Activated CD8-positive, alpha-beta T cell treated with anti-CD3 and anti-CD28 coated beads, Interleukin-2, amount 10 ng/mL, durations not matched to agents 7 days and 5 days (primary cell): Measurements from ENCODE around the gene TEAD3. TPM values are rescaled to one million over a fixed set of nuclear protein-coding genes. Genes with fewer than 3 reads are reported as not detected.
A peak's percentile ranks its signal among the peaks of the same experiment; 100 is the strongest.

Experiments used
- ATAC-seq: fragments of 150-1000 bp; cut with Tn5 transposase; one replicate; pipeline ENCODE4 v1.10.0; 2021; ENCODE audit warnings: moderate library complexity
- CTCF ChIA-PET: fragments of 350-600 bp; sonication (Branson Sonifier 250); formaldehyde crosslinking; loops from one replicate; lab custom pipeline; 2021; ENCODE audit warnings: antibody characterized with exemption; lab: Charles Lee
- POLR2A ChIA-PET: fragments of 350-600 bp; sonication (Branson Sonifier 250); formaldehyde crosslinking; loops from one replicate; lab custom pipeline; 2021; ENCODE audit warnings: antibody characterized with exemption; lab: Charles Lee
- DNase-seq: peaks from one replicate; pipeline ENCODE4 v3.0.0-alpha.2; 2020
- H3K27ac Mint-ChIP-seq: one replicate; pipeline ENCODE4 v1.8.0; 2021; ENCODE audit warnings: mild to moderate bottlenecking, mixed read lengths
- H3K27me3 Mint-ChIP-seq: one replicate; pipeline ENCODE4 v1.8.0; 2021; ENCODE audit warnings: low read depth, mixed read lengths
- H3K36me3 Mint-ChIP-seq: one replicate; pipeline ENCODE4 v1.8.0; 2021; ENCODE audit warnings: low read depth, mixed read lengths
- H3K4me1 Mint-ChIP-seq: one replicate; pipeline ENCODE4 v1.8.0; 2021; ENCODE audit warnings: low read depth, mixed read lengths
- H3K4me3 Mint-ChIP-seq: one replicate; pipeline ENCODE4 v1.8.0; 2021; ENCODE audit warnings: mild to moderate bottlenecking, mixed read lengths
- H3K9me3 Mint-ChIP-seq: one replicate; pipeline ENCODE4 v1.8.0; 2022; ENCODE audit warnings: mixed read lengths; ENCODE audit not compliant: insufficient read depth
- total RNA-seq, 2 experiments: library from RNA; stranded (reverse); gene quantifications; one replicate each; pipeline ENCODE4 v1.2.3, GENCODE V29; 2021

The TEAD3 gene
- total RNA-seq, 2 experiments from 2014 or later: 0.18 to 0.21 TPM

DNA sequence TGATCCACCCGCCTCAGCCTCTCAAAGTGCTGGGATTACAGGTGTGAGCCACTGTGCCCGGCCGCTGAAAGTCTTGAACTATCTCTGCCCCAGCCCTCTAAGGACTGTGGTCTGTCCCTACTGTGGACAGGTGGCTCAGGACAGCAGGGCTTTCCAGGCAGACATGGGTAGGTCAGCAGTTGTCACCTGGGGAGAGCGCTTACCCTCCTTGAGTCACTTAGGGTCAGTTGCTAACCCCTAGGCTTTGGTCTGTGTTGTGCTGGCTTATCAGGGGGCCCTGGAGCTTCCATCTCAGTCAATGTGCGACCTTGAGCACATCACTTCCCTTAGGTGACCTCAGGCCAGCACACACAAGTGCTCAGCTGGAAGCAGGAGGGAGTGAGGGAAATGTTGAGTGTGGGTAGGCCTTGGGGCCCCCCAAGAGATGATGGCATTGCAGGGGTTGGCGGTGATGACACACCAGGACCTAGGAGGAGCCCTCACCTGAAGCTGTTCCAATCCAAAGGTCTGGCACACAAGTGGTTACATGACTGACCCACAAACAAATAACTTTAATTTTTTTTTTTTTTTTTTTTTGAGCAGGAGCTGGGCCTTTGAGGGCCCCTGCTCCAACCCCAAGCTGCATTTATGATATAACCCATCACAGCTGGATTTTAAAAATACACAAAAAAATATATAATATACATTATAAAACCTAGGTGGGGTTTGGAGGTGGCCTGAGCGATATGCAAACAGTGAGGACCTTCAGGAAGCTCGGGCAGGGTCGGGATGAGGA, 23.6 kb downstream of the TEAD3 start:
- ChIA-PET CTCF (interaction anchor here (1.1 to 1.5 kb wide), 3 partner anchors 79 to 264 kb away, joined by 3 to 4 read pairs (median 3); partner anchors contain the start of genes ARMC12 and DEF6), POLR2A (interaction anchor here (1.0 to 2.8 kb wide), 2 partner anchors 8 to 24 kb away, joined by 4 to 10 read pairs; no protein-coding TSS in a partner anchor)
- Mint-ChIP-seq H3K36me3 (peaks cover 56% of the 10 kb centered on the region), H3K27ac (no peak overlapping the region), H3K27me3 (no peaks in the 10 kb centered on the region), H3K4me1 (peaks cover 33% of the 10 kb centered on the region), H3K4me3 (no peak overlapping the region), H3K9me3 (no peaks in the 10 kb centered on the region)
- DNase-seq (no peak), ATAC-seq (no peak)

DNA sequence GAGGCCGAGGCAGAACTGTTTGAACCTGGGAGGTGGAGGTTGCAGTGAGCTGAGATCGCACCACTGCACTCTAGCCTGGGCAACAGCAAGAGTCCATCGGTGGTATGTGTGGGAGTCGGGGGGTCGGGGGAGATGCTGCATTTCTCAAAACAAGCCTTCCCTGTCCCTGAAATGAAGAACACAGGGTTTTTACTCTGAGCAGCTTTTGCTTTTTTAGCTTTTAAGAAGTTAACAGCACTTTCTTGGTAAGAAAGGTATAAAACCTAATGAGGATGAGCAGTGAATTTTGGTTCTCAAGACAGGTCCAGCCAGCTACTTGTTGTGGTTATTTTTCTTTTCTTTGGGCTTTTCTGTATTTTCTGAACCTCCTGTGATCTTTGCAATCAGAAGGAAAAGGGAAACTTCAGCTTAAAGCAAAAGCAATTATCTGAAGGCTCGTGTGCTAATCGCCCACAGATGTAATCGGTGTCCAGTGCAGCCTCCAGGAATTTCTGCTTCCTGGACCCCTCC, 25.0 kb downstream of the TEAD3 start:
- ATAC-seq (no peak), DNase-seq (no peak)
- Mint-ChIP-seq H3K4me3 (peak overlapping the region; percentile 29), H3K4me1 (peaks cover 41% of the 10 kb centered on the region), H3K9me3 (no peaks in the 10 kb centered on the region), H3K27ac (peak overlapping the region; percentile 46), H3K36me3 (peaks cover 68% of the 10 kb centered on the region), H3K27me3 (no peaks in the 10 kb centered on the region)
- CTCF ChIA-PET: interaction anchor here (1.2 to 2.2 kb wide), 5 partner anchors 10 to 265 kb away, joined by 4 to 10 read pairs (median 6); partner anchors contain the start of gene ARMC12
- POLR2A ChIA-PET: interaction anchor here (0.8 to 2.8 kb wide), 3 partner anchors 9 to 20 kb away, joined by 3 to 10 read pairs (median 3); partner anchors contain the start of gene FANCE

DNA sequence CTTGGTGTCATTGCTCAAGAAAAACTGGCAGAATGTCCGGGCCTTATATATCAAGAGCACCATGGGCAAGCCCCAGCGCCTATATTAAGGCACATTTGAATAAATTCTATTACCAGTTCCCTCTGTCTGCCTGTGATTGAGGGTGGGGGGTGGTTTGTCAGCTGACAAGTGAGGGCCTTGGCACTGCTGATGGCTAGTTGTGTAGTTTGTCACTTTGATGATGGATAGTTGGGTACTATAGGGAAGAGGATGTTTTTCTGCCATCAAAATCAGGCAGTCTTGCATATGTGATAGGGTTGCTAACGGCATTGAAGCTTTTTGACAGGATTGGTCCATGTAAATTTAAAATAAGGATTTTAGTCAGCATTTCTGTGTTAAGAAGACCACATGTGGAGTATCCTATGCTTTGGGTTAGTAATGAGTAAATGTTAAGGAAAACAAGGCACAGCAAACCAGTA, 26.2 kb downstream of the TEAD3 start:
- H3K27me3 Mint-ChIP-seq: no peaks in the 10 kb centered on the region
- peaks cover 41% of the 10 kb centered on the region for H3K4me1 Mint-ChIP-seq
- DNase-seq (no peak), ATAC-seq (no peak)
- peak overlapping the region; percentile 83 for H3K4me3 Mint-ChIP-seq
- POLR2A ChIA-PET: interaction anchor here (0.6 to 1.3 kb wide), 3 partner anchors 11 to 266 kb away, joined by 3 read pairs; partner anchors contain the start of gene FANCE
- CTCF ChIA-PET: interaction anchor here (0.9 to 2.2 kb wide), 4 partner anchors 20 to 266 kb away, joined by 3 to 10 read pairs (median 6); partner anchors contain the start of gene ARMC12
- peaks cover 75% of the 10 kb centered on the region for H3K36me3 Mint-ChIP-seq
- peak overlapping the region; percentile 70 for H3K27ac Mint-ChIP-seq
- no peaks in the 10 kb centered on the region for H3K9me3 Mint-ChIP-seq

DNA sequence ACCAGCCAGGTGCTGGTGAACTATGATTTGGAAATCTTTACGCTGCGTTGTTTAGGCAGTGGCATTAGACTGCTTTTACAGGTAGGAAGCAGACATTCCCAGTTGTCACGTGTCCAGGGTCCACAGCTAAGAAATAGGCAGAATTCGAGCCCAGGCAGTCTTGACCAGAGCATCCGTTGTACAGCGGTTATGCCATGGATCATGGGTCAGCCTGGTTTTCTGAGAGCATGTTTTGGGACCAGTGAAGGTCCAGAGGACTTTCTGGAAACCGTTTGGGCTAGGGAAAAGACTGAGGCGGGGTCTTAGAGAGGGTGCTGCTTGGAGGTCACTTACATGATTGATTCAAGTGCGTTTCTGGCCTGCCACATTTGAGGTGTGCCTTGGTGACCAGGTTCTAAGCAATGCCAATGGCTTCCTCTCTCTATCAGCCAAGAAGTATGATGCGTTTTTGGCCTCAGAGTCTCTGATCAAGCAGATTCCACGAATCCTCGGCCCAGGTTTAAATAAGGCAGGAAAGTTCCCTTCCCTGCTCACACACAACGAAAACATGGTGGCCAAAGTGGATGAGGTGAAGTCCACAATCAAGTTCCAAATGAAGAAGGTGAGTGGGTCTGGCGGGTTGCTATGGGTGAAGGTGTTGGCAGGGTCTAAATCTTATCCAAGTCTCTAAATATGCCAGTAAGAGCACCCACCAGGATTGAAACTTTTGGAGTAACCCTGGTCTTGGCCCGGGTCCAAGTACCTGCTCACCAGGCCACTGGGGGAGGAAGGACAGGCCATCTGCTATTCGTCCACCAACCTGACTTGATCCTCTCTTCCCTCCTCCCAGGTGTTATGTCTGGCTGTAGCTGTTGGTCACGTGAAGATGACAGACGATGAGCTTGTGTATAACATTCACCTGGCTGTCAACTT, 26.9 kb downstream of the TEAD3 start:
- ATAC-seq (no peak), DNase-seq (no peak)
- Mint-ChIP-seq H3K9me3 (no peaks in the 10 kb centered on the region), H3K36me3 (peaks cover 80% of the 10 kb centered on the region), H3K27ac (peak overlapping the region; percentile 99), H3K4me1 (peaks cover 41% of the 10 kb centered on the region), H3K4me3 (peak overlapping the region; percentile 83), H3K27me3 (no peaks in the 10 kb centered on the region)
- ChIA-PET CTCF (interaction anchor here (1.2 to 4.3 kb wide), 4 partner anchors 20 to 172 kb away, joined by 4 to 45 read pairs (median 14); partner anchors contain the start of gene DEF6), POLR2A (interaction anchor here (0.8 to 3.0 kb wide), 4 partner anchors 125 to 266 kb away, joined by 3 to 18 read pairs (median 4); partner anchors contain the start of gene DEF6)

DNA sequence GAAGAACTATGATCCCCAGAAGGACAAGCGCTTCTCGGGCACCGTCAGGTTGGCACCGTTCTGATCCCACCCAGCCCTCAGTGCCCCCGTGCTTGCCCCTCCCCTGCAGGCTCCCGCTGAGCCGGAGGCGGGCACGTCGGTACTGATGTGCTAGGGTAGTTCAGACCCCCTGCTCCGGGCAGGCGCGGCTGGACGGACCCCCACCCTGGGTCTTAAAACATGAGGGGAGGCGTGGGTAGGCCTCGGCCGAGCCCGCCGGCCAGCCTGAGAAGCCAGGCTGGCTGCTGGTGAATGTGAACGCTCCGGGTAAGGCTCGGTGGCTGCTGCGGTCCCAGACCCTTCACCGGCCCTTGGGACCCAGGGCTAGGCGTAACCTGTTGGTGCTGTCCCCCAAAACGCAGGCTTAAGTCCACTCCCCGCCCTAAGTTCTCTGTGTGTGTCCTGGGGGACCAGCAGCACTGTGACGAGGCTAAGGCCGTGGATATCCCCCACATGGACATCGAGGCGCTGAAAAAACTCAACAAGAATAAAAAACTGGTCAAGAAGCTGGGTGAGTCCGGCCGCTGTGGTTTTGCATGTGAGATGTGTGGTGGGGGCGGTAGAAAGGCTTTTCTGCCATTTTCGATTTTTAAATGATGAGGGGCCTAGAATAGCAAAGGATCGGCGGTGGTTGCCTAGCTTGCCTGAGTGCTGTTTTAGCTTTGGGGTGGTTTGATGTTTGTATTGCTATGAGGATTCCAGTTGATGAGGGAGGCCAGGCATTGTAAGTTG, 27.7 kb downstream of the TEAD3 start:
- peak overlapping the region; percentile 99 for H3K27ac Mint-ChIP-seq
- peak overlapping the region; percentile 83 for H3K4me3 Mint-ChIP-seq
- CTCF ChIA-PET: interaction anchor here (1.2 to 4.3 kb wide), 10 partner anchors 16 to 268 kb away, joined by 4 to 45 read pairs (median 13); partner anchors contain the start of genes ARMC12, DEF6, FANCE and PPARD
- DNase-seq (no peak), ATAC-seq (peak; percentile 8)
- peaks cover 41% of the 10 kb centered on the region for H3K4me1 Mint-ChIP-seq
- peaks cover 81% of the 10 kb centered on the region for H3K36me3 Mint-ChIP-seq
- no peaks in the 10 kb centered on the region for H3K9me3 Mint-ChIP-seq
- POLR2A ChIA-PET: interaction anchor here (1.0 to 3.0 kb wide), 10 partner anchors 8 to 205 kb away, joined by 3 to 18 read pairs (median 5); partner anchors contain the start of genes DEF6 and TEAD3
- no peaks in the 10 kb centered on the region for H3K27me3 Mint-ChIP-seq

DNA sequence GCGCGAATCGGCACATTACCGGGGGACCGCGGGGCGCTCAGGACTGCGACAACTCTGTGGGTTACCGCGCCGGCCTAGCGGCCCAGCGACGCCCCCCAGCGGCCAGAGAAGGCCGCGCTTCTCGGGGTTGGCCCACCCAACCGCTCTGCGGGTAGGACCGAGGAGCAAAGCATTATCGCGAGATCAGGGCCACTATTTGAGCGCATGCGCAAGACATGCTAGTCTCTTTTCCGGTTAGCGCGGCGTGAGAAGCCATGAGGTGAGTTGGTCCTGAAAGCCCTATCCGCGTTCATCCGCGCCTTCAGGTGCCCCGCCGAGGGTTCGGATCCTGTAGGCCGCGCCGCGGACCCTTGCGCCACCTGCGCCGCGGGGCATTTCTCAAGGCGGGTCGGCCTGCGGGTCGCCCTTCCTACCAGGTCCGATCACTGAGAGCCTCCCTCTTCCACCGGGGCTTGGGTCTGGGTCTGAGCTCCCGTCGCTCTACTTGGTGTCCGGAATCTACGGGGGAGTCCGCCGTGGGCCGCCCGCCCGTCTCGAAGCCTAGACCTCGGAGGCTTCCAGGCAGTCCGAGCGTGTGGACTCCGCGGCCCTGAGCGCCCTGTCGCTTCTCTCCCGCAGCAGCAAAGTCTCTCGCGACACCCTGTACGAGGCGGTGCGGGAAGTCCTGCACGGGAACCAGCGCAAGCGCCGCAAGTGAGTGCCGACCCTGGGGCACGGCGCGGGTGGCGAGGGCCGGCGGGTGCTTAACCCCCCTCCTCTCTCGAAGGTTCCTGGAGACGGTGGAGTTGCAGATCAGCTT, 28.5 kb downstream of the TEAD3 start, which contains the start of gene RPL10A:
Gene RPL10A (plus strand): TSS at position 221 of the 799 bp plus-strand sequence. CDS start 34 bp downstream, at position 255.
- DNase-seq (peak; percentile 98), ATAC-seq (peak; percentile 89)
- no peaks in the 10 kb centered on the region for H3K9me3 Mint-ChIP-seq
- ChIA-PET CTCF (interaction anchor here (1.0 to 4.3 kb wide), 24 partner anchors 9 to 269 kb away, joined by 3 to 45 read pairs (median 6); partner anchors contain the start of genes ARMC12, DEF6, FANCE and PPARD), POLR2A (interaction anchor here (0.7 to 3.0 kb wide), 11 partner anchors 8 to 204 kb away, joined by 3 to 18 read pairs (median 5); partner anchors contain the start of genes DEF6, PPARD and TEAD3)
- H3K27me3 Mint-ChIP-seq: no peaks in the 10 kb centered on the region
- H3K27ac Mint-ChIP-seq: peak within 1 kb of the TSS; percentile 99
- H3K36me3 Mint-ChIP-seq: peaks cover 82% of the 10 kb centered on the region
- peaks cover 39% of the 10 kb centered on the region for H3K4me1 Mint-ChIP-seq
- peak within 1 kb of the TSS; percentile 83 for H3K4me3 Mint-ChIP-seq

DNA sequence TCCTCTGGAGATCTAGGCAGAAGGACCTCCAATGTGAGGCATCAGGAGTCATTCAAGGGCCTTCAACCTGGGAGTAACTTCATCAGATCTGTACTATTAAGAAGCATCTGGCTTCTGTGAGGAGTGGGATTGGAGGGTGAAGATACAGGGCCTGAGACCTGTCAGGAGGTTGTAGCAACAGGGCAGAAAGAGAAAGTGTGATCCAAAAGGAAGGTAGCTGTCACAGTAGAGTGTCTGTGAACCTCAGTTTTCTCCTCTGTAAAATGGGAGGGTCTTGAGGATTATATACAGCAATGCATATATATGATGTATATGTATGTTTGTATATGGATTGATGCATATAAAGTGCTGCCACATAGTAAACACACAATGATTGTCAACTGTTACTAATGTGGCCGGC, 31.2 kb downstream of the TEAD3 start:
- Mint-ChIP-seq H3K27me3 (no peaks in the 10 kb centered on the region), H3K4me1 (peaks cover 19% of the 10 kb centered on the region), H3K36me3 (peaks cover 66% of the 10 kb centered on the region), H3K9me3 (no peaks in the 10 kb centered on the region), H3K27ac (no peak overlapping the region), H3K4me3 (no peak overlapping the region)
- ChIA-PET POLR2A (no interaction called here), CTCF (interaction anchor here (0.6 to 4.1 kb wide), 13 partner anchors 12 to 271 kb away, joined by 3 to 30 read pairs (median 4); partner anchors contain the start of genes ARMC12, FANCE and PPARD)
- ATAC-seq: no peak
- DNase-seq: no peak

DNA sequence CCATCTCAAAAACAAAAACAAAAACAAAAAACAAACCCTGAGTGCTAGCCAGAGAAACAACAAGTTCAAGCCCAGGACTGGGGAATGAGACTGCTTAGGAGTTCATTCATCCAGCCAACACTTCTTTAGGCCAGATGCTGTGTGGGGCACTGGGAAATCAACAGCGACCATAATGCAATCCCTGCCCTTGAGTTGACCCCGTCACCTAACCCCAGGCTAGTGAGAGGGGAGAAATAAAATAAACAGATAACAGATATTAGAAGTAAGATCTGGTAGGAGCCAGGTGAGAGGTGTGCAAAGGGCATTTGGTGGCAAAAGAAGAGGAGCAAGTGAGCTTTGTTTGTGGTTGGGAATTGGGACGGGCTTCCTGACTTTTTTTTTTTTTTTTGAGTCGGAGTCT, 33.6 kb downstream of the TEAD3 start:
- Mint-ChIP-seq H3K4me3 (no peak overlapping the region), H3K36me3 (peaks cover 55% of the 10 kb centered on the region), H3K27me3 (no peaks in the 10 kb centered on the region), H3K9me3 (no peaks in the 10 kb centered on the region), H3K4me1 (peaks cover 8% of the 10 kb centered on the region), H3K27ac (no peak overlapping the region)
- CTCF ChIA-PET: no interaction called here
- POLR2A ChIA-PET: interaction anchor here (1.0 kb wide), 1 partner anchor 8 kb away, joined by 3 read pairs; no protein-coding TSS in a partner anchor
- no peak for ATAC-seq
- no peak for DNase-seq

DNA sequence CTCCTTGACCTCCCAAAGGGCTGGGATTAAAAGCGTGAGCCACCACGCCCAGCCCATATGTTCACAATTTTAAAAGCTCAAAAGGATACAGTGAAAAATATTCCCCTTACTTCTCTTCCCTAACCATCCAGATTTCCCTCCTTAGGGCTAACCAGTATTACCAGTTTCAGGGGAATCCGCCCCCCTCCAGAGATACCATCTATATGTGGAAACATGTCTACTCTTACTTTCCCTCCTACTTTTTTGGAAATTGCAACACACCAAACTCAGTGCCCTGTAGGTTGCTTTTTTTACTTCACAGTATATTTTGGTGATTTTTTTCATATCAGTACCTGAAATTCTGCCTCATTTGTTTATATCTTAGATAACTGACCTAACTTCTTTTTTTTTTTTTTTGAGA, 35.6 kb downstream of the TEAD3 start:
- no peak for DNase-seq
- CTCF ChIA-PET: no interaction called here
- no peaks in the 10 kb centered on the region for H3K27me3 Mint-ChIP-seq

More for the DNA sequence above, 35.6 kb downstream of the TEAD3 start:
- no peaks in the 10 kb centered on the region for H3K9me3 Mint-ChIP-seq
- H3K27ac Mint-ChIP-seq: no peak overlapping the region
- H3K36me3 Mint-ChIP-seq: peaks cover 45% of the 10 kb centered on the region
- no peak overlapping the region for H3K4me3 Mint-ChIP-seq
- POLR2A ChIA-PET: no interaction called here
- peaks cover 3% of the 10 kb centered on the region for H3K4me1 Mint-ChIP-seq
- ATAC-seq: no peak
